Fibroblast of the conjunctiva (primary cell): ENCODE measurements around the gene KRTAP10-11.
"Not testable (repeated sequence)": the region's sequence is repeated elsewhere in the genome, so short reads cannot be mapped to it uniquely, and the experiment has no call there.

Experiments used
- DNase-seq: peaks from one replicate; pipeline ENCODE4 v3.0.0-alpha.2; 2010; ENCODE audit warnings: low read depth

KRTAP10-11 gene

DNA sequence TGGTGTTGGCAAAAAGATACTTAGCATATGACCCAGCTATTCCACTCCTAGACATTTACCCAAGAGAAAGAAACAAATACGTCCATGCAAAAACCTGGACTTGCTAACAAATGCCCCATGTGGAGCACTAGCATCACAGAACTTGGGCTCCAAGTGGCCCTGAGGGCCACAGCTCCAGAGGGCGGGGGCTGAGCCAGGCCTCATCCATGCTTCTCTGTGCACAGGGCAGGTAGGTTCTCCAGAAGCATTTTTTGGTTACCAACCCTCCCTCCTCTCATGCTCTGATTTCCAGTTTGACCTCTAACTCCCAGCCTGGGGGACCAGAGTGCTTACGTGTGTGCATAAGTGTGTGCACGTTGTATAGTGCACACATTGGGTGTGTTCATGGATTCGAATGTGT, 18.5 kb downstream of the KRTAP10-11 start:
- no peak for DNase-seq

DNA sequence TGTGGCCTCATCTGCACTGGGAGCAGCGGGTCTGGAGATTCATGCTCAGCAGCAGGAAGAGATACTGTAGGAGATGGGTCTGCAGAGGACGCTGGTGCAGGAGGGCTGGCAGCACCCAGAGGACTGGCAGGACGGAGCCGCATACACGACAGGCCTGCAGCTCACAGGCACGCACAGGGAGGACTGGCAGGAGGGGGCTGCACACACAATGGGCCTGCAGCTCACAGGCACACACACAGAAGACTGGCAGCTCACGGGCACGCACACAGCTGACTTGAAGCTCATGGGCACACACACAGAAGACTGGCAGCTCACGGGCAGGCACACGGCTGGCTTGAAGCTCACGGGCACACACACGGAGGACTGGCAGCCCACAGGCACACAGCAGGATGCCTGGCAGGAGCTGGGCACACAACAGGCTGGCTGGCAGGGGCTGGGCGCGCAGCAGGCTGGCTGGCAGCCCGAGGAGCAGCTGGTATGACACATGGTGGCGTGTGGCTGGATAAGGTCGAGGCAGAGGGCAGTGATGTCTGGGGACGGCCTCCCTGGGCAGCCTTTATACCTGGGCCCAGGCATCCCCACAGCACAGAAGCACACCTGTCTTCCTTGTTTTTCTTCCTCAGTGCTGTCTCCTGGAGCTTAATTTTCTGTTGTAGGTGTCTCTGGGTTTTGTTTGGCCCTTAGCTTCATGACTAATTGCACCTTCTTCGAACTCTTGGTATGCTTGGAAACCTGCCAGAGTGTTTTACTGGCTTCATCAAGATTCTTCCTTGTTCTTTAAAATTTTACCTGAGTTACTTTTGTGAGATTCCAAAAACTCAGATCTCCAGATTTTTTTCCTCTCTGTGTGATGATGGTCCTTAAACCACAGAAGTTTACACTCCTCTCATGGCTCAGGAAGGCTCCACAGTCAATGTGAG, 20.4 kb downstream of the KRTAP10-11 start, which contains the start of gene KRTAP12-2:
Gene KRTAP12-2, minus strand, starts transcription at position 527 of the 920 bp plus-strand sequence. Its CDS starts 41 bp downstream, at position 486.
- DNase-seq = no peak

DNA sequence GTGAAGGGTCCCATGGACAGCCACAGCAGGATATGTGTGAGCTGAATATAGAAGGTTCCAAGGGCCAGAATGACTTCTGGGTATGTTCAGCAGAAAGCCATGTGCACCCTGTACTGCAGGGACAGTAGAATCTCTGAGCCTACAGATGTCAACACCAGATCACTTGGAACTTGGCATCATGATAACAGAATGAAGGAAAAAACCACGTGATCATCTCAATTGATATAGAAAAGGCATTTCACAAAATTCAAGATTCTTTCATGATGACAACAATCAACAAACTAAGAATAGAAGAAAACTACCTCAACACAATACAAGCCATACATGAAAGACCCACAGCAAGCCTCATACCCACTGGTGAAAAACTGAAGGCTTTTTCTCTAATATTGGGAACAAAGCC, 21.4 kb downstream of the KRTAP10-11 start:
- DNase-seq = no peak

DNA sequence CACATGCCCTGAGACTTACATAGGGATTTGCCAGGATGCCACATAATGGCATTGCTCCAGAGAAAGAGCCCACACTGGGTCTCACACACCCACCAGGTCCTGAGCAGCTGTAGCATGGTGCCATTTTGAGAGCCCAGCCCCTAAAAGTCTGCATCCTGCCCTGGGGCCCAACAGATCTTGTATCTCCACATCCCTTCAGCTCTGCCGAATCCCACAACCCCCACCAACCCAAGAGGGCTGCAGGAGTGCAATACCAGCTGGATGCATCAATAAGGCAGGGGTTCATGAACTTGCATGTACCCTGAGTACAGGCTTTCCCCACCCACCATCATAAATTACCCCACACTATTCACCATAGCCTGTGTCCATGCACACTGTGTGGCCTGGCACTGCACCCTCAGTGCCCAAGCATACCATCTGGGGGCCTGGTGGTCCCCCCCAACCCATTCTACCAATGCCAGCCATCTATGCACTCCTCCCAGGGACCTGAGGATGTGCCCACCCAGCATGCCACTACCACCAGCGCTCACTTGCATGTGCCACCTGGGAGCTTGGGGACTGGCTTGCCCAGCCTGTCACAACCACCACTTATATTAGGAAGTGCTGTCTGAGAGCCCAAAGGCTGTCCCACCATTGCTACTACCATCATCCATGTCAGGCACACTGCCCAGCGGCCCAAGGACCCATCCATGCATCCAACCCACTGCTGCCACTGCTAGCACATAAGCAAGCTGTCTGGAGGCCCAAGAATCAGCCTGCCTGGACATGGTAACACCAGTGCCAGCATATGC, 24.6 kb downstream of the KRTAP10-11 start:
- no peak for DNase-seq

DNA sequence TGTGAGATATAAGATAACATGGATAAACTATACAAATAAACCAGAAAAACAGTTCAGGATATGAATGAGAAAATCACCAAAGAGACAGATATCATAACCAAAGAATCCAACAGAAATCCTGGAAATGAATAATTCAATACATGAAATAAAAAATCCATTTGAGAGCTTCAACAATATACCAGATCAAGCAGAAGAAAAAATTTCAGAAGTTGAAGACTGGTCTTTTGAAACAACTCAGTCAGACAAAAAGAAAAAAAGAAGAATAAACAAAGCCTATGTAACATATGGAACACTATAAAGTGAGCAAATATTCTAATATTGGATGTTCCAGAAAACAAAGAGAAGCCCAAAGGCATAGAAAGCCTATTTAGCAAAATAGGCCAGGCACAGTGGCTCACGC, 25.7 kb downstream of the KRTAP10-11 start:
- no peak for DNase-seq

DNA sequence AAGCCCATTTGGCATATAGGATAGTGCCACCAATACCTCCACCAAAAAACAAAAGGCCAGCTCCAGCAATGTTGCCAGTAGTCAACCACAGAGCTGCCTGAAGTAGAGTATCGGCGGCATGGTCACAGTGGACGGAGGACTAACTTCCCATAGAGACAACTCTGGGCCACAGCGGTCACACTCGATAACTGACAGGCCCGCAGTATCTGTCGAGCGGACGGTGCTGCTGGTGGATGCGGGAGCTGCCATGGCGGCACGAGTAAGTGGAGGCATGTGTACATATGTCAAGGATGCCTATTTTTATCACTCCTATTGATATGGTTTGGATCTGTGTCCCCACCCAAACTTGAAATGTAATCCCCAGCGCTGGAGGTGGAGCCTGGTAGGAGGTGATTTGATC, 31.7 kb downstream of the KRTAP10-11 start:
- no peak for DNase-seq

DNA sequence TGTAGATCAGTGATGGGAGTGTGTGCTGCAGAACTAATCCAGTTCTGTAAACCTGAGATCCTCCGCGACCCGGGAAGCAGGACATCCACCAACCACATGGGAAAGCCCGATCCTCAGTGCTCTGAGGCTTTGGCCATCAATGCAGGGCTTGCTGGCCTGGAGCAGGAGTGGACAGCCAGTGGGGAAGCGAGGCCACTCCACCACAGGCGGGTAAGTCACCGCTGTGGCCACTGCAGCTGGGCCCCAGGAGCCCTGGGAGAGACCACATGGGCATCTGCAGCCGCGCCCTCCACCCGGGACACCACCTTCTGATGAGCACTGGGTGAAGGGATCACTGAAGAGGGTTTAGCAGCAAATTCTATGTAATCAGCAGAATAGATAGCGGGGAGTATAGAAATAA, 34.9 kb downstream of the KRTAP10-11 start:
- no peak for DNase-seq

DNA sequence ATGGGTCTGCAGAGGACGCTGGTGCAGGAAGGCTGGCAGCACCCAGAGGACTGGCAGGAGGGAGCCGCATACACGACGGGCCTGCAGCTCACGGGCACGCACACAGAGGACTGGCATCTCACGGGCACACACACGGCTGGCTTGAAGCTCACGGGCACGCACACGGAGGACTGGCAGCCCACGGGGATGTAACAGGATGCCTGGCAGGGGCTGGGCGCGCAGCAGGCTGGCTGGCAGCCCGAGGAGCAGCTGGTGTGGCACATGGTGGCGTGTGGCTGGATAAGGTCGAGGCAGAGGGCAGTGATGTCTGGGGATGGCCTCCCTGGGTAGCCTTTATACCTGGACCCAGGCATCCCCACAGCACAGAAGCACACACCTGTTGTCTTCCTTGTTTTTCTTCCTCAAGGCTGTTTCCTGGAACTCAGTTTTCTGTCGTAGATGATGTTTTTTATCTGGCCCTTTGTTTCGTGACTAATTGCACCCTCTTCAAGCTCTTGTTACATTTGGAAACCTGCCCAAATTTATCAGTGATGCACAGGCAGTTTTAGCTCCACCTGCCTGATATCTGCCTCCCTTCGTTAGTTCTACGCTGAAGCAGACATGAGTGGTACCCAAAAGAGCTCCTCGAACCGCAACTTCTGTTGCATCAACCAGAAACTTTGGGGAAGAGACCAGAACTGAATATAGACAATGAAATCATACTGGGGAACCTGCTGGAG, 35.8 kb downstream of the KRTAP10-11 start, which contains the start of gene KRTAP12-1:
Gene KRTAP12-1, minus strand, starts transcription at position 303 of the 719 bp plus-strand sequence. Its CDS starts 40 bp downstream, at position 263.
- DNase-seq = no peak

DNA sequence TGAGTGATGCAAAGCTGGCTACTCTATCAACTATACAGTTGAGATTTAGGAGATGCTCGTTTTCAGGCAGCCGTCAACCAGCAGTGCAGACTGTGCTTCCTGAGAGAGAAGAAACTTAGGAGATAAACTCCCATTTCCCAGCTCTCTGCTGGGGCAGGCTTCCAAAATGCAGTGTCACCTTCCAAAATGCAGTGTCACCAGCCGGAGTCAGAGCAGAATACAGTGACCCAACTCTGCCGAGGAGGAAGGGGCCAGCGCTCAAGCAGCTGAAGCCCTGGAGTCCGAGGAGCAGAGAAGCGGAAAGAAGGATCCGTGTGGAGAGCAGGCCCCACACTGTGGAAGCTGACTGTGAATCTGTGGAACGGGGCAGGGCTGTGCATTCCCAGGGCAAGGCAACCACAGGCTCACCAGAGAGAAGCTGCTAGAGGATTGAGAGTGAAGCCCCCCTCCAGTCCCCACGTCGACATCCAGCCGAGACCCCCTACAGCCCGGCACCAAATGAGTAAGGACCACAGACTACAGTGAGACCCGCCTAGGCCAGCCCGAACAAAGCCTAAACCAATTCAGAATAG, 36.5 kb downstream of the KRTAP10-11 start:
- DNase-seq = no peak

DNA sequence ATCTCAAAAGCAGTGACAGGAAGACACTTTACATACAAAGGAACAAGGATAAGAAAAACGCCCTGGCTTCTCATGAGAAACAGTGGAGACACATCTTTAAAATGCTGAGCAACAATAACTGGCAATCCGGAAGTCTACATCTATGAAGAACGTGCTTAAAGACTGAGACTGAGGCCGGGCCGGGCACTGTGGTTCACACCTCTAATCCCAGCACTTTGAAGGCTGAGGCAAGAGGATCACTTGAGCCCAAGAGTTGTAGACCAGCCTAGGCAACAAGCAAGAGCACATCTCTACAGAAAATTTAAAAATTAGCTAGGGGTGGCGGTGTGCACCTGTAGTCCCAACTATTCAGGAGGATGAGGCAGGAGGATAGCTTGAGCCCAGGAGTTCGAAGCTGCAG, 37.9 kb downstream of the KRTAP10-11 start:
- no peak for DNase-seq

DNA sequence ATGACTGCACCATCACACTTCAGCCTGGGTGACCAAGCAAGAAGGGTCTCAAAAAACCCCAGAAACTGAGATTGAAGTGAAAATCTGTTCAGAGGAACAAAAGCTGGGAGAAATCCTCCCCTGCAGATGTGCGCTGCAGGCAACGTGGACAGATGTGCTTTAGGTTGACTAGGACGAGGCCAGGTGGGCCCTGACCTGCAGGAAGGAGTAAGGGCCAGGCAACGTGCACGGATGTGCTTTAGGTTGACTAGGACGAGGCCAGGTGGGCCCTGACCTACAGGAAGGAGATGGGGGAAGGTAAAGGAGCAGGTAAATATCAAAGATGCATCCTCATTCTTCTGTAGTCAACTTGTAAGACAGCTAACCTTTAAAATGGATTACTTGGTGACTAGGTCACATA, 38.3 kb downstream of the KRTAP10-11 start:
- no peak for DNase-seq

DNA sequence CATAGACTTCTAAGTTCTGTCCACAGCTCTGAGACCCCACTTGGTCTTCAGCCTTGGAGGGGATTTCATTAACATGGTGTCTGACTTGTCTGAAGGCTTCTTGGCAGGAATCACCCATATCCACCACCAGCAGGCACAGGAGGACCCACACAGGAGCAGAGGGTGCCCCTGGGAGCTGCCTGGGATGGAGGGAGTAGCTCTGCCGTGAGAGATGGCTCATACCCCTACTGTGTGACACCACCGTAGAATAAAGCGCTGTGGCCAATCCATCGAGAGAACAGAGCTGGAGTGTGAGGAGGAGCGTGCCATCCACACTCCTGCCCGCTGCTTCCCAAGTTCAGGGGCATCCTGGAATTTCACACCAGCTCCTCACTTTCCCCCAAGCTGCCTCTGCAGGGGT, 38.8 kb downstream of the KRTAP10-11 start:
- DNase-seq = not testable (repeated sequence)

DNA sequence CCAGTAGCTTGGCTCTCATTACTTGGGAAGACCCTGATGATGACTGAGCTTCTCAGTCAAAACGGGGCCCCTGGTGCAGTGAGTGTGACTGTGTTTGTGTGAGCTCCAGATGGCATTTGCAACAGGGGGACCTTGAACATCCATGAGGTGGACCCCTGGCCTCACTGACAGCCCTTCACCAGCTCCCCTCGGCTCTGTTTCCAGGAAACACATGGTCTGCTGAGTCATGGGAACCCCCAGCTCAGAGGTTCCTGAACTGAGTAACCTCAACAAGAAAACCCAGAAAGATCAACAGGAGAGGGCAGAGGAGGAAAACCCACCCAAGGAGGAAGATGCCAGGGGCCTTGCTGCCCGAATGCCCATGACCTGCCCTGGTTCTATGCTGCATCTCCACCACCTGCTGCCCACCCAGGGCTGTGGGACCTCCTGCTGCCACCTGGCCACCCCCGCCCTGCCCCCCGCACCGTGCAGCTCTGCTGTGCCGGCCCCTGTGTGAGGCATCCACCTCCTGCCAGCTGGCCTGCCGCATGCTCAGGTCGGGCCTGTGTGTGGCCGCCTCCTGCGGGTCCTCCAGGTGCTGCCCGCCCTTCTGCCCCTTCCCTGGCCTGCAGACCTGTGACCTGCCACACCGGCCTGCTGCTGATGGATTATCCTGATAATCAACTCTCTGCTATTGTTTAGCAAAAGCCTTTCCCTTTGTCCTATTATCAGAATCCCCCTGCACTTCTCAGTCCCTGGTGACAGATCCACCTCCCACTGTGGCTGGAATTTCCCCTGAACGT, 40.0 kb downstream of the KRTAP10-11 start:
- DNase-seq = no peak

DNA sequence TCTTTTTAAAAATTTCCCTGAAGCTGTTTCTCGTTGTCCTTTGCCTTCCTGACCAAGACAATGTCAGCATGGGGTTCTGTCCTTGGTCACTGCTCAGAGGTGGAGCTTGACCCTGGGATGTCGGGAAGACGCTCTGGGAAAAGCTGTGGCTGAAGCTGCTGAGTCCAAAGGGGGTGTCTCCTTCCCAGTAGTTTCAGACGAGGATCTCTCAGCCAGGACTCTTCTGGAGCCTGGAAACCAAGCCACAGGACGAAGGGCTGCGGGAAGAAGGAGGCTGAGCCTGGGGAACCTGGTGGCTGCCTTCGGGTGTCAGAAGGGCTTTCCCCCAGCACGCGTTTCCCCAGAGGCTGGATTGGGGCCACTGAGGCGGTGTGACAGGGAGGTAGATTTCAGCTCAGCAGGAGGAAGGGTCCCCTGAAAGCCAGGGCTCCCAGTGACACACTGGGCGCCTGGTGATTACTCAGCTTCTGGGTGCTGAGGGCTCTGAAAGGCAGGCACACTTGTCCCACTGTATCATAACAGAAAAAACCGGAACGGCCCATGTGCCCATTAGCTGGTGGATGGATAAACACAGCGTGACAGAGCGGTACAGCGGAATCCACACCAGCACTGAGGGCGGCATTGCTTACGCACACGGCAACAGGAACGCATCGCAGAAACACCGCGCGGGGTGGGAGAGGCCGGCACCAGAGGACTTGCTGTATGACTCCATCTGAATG, 40.8 kb downstream of the KRTAP10-11 start:
- no peak for DNase-seq

DNA sequence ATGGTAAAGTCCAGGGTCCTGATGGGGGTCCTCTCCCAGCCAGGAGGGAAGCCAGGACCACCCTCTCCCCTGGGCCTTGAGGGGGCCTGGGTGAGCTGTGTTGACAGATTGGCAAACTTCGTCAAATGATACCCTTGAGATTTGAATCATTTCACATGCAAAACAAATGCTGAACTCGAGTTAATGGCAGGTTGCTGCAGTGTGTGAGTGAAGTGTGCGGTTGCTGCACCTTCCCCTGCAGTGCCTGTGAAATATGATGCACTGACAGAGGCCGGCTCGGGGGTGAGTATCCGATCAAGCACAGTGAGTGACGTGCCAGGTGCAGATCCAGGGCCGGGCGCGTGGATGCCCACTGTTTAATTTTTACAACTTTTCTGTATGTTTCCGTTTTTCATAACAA, 41.5 kb downstream of the KRTAP10-11 start:
- DNase-seq = no peak

DNA sequence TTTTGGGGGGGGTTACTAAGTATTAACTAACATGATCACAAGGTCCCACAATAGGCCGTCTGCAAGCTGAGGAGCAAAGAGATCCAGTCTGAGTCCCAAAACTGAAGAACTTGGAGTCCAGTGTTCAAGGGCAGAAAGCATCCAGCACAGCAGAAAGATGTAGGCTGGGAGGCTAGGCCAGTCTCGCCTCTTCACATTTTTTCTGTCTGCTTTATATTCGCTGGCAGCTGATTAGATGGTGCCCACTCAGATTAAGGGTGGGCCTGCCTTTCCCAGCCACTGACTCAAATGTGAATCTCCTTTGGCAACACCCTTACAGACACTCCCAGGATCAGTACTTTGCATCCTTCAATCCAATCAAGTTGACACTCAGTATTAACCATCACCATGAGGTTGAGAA, 43.5 kb downstream of the KRTAP10-11 start:
- DNase-seq = not testable (repeated sequence)

DNA sequence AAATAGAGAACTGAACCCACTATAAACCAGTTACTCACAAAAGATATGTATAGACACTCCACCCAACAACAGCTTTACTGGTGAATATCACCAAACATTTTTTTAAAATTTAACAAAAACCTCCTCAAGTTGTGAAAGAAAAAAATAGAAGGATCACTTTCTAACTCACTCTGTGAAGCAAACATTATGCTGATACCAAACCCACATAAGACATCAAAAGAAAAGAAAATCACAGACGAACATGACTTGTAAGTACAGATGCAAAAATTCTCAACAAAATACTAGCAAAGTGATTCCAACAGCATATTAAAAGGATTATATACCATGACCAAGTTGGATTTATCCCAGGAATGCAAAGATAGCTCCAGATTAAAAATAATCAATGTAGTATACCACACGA, 45.5 kb downstream of the KRTAP10-11 start:
- DNase-seq = no peak

DNA sequence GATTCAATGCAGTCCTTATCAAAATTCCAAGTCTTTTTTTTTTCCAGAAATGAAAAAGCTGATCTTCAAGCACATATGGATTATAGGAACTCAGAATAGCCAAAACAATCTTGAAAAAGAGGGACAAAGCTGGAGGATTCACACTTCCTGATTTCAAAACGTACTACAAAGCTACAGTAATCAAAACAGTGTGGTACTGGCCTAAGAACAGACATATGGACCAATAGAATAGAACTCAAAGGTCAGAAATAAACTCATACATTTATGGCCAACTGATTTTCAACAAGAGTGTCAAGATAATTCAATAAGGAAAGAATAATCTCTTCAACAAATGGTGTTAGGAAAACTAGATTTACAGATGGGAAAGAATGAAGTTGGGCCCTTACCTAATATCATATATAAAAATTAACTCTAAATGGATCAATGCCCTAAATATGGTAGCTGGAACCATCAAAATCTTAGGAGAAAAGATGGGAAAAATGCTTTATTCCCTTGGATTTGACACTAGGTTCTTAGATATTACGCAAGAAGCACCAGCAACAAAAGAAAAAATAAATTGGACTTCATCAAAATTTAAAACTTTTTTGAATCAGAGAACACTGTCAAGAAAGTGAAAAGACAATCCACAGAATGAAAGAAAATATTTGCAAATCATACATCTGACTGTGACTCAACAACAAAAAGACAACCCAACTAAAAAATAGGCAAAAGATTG, 46.7 kb downstream of the KRTAP10-11 start:
- no peak for DNase-seq

DNA sequence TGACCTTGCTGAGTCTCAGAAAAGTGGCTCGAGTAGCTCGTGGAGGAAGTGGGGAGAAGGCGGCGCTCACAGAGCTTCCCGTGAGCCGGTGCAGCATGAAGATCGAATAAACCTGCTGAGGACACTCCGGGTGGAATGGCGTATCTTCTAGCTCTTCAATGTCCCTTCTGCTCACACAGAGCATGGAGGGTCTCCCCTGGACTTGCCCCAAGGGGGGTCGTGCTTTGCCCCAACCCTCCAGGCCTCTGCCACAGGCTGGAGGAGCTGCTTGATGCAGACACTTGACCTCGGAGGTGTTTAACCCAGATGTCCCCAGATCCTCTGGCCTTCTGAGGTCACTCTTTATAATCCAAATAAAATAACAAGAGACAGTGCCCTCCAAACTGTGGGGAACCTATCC, 48.6 kb downstream of the KRTAP10-11 start:
- DNase-seq = no peak

DNA sequence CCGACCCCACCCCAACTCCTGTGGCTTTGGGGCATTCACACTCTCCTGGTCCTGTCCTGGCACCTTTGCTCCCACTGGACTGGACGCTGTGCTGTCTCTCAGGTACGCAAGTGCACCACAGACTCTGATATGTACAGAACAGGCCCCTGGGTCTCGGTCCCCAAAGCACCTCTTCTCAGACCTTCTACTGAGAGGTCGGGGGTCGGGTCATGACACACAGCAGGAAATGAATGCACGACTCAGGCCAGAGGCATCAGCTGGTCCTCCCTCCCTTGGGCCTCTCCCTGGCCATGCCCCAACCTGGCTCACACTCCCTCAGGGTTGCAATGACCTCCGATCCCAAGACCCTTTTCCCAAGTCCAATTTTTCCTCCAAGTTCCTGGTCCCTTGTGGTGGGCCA, 49.0 kb downstream of the KRTAP10-11 start:
- DNase-seq = no peak
